Measurements from ENCODE around the gene CCND1.

Gene CCND1

GRCh38 chr11:69641681-69642548 is 959 bp downstream of the CCND1 start:
- DNase-seq (ENCODE audit: low spot score): no peak

- no peak for DNase-seq (ENCODE audit: low spot score)
Measured at GRCh38 chr11:69642549-69642912, 1.6 kb downstream of the CCND1 start.

GRCh38 chr11:69642913-69643632 is 2.1 kb downstream of the CCND1 start:
- DNase-seq (ENCODE audit: low spot score): peak; percentile 78

- DNase-seq (ENCODE audit: low spot score): no peak
Measured at GRCh38 chr11:69643646-69644045, 2.7 kb downstream of the CCND1 start.

GRCh38 chr11:69644071-69644961 is 3.4 kb downstream of the CCND1 start:
- DNase-seq (ENCODE audit: low spot score): peak; percentile 92

GRCh38 chr11:69644962-69645675 is 4.2 kb downstream of the CCND1 start:
- no peak for DNase-seq (ENCODE audit: low spot score)

GRCh38 chr11:69645801-69646492 is 5.0 kb downstream of the CCND1 start:
- DNase-seq (ENCODE audit: low spot score): no peak

- DNase-seq (ENCODE audit: low spot score): no peak
Measured at GRCh38 chr11:69646493-69647389, 5.8 kb downstream of the CCND1 start.

DNA sequence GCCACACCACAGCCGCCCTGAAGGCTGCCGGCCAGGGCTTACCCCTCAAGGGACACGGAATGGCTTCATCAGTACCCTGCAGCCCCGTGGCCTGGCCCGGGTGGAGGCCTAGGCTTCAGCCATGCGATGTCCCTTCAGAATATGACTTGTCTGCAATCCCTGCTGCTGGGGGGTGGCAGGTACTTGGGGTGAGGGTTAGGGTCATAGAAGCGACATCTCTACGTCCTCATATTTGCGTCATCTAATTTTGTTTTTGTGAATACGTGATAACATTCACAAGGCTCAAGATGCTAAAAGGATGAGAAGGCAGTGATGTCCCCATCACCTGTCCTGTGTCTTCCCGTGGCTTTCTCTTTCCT is 6.4 kb downstream of the CCND1 start:
- no peak for DNase-seq (ENCODE audit: low spot score)

- DNase-seq (ENCODE audit: low spot score): no peak
Measured at GRCh38 chr11:69647761-69648497, 7.0 kb downstream of the CCND1 start.

DNA sequence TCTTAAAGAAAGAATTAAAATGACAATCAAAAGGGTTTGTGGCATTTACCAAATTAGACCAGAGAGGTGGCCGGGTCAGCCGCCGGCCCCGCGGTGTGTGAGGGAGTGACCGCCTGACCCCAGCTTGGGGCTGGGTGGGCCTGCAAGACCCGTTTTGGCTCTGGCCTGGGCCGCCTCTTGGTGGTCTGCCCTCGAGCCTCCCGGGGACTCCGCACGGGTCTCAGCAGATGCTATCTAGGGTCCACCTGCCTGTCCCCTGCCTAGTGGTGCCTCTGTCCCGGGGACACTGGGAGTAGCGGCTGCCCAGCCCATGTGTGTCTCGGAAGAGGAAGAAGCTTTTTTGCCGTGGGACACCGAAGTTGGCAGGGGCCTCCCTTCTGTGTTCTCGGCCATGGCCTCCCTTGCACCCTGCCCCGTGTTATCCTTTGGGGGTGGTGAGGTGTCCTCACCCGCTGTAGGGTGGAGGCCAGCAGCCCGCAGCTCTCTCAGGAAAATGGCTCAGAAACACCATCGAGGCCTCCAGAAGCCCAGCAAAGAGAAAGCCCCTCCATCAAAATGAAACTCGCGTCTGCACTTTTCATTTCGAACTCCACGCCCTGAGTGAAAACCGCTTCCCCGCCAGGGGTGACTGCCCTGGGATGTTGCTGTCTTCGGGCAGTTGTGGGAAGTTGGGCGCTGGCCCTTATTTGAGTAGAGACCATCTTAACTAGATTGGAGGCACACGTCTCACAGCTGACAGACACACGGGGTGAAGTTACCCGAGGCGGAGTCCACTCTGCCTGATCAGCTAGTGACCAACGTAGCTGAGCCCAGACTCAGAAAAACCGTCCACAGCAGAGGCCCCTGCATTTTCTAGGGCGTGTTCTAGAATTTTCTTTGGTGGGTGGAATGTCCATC is 8.0 kb downstream of the CCND1 start:
- no peak for DNase-seq (ENCODE audit: low spot score)

GRCh38 chr11:69649576-69649900 is 8.6 kb downstream of the CCND1 start:
- no peak for DNase-seq (ENCODE audit: low spot score)

GRCh38 chr11:69650081-69650831 is 9.3 kb downstream of the CCND1 start:
- DNase-seq (ENCODE audit: low spot score): no peak

- DNase-seq (ENCODE audit: low spot score): no peak
Measured at GRCh38 chr11:69650832-69651344, 9.9 kb downstream of the CCND1 start.

- no peak for DNase-seq (ENCODE audit: low spot score)
Measured at GRCh38 chr11:69651834-69652620, 11.1 kb downstream of the CCND1 start.

DNA sequence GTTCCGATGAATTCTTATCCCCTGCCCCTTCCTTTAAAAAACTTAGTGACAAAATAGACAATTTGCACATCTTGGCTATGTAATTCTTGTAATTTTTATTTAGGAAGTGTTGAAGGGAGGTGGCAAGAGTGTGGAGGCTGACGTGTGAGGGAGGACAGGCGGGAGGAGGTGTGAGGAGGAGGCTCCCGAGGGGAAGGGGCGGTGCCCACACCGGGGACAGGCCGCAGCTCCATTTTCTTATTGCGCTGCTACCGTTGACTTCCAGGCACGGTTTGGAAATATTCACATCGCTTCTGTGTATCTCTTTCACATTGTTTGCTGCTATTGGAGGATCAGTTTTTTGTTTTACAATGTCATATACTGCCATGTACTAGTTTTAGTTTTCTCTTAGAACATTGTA is 12.0 kb downstream of the CCND1 start:
- no peak for DNase-seq (ENCODE audit: low spot score)
